HG03196 (cell line): ENCODE results near the gene DDOST.

Source experiments
- ATAC-seq: cut with Tn5 transposase; IDR thresholded peaks from one replicate; pipeline ENCODE4 v1.9.1; 2021; ENCODE audit not compliant: unreplicated experiment

DDOST gene

GRCh38 chr1:20663365-20663764 lies 2.2 kb upstream of the DDOST start:
- no peak for ATAC-seq

GRCh38 chr1:20662110-20662475 lies 924 bp upstream of the DDOST start:
- ATAC-seq: no peak

- peak; percentile 1 for ATAC-seq
These were observed 342 bp downstream of the DDOST start for GRCh38 chr1:20660847-20661206.

GRCh38 chr1:20660363-20660762 lies 806 bp downstream of the DDOST start:
- no peak for ATAC-seq

DNA sequence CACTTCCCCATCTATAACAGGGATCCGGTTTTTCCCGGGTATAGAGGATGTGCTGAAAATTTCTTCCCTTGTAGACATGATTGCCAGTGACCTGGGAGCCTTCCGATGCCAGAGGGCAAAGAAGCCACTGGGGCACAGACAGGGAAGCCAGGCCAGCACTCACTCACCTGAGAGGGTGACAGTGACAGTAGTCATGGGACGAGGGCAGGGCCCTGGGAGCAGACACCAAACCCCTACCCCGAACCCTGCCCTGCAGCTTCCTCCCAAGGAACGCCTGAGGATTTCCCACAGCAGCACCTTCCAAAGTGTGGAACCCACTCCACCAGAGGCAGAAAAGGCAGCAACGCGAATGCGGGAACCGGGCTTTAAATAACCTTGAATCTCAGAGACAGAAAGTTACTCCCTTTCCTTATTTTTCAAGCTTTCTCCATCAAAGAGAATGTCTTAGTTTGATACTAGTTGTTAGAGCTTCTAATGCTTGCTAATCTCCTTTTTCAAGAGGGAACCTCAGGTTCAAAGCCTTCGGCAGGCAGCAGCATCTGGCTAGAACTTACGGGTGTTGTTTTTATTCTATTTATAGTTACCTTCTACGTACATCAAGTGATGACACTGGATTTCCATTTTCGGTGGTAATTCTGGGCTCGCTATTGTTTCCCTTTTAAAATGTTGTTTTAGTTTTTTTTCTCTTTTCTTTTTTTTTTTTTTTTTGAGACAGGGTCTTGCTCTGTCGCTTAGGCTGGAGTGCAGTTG lies 2.8 kb downstream of the DDOST start:
- ATAC-seq: no peak

- ATAC-seq: no peak
These were observed 4.1 kb downstream of the DDOST start for GRCh38 chr1:20657024-20657423.

DNA sequence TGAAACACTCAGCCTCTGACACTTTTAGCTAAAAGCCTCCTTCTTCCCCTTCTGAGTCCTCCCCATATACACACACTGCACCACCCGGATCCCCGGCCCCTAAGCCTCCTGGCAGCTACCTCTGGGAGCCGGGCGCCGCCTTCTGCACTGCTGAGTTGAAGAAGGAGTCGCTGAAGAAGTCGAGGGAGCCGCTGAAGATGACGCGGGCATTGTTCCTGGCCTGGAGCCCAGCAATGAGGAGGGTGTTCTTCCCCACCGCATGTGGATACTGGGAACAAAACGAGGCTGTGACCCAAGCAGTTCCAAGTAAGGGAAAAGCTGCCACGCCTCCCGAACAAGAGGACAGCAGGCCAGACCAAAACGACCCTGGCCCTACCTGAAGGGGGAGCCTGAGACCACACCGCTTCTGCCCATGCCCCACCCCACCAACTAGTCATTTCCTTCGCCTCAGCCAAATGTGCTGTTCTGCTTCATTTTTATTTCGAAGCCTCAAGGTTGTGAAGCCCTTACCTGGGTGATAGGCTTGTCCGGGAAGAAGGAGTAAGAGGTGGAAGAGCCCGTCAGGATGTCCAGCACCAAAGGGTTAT lies 7.0 kb downstream of the DDOST start:
- ATAC-seq: no peak

GRCh38 chr1:20652300-20652699 lies 8.9 kb downstream of the DDOST start:
- no peak for ATAC-seq

GRCh38 chr1:20648946-20649345 lies 12.2 kb downstream of the DDOST start:
- no peak for ATAC-seq

DNA sequence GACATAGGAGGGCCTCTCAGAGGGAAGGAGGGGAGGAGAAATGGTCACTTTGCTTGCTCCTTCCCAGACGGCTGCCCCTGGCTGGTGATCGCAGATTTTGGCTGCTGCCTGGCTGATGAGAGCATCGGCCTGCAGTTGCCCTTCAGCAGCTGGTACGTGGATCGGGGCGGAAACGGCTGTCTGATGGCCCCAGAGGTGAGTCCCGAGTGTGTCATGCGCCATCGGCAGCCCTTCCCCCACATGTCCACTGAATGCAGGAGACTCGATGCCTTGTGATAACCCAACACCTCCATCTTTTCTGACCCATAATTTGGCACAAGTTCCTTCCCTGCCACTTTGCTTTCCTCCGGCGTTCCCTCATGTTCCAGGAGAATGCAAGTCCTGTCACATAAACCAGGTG lies 12.7 kb downstream of the DDOST start:
- ATAC-seq: no peak

GRCh38 chr1:20645414-20645813 lies 15.8 kb downstream of the DDOST start:
- no peak for ATAC-seq

- ATAC-seq: no peak
These were observed 16.8 kb downstream of the DDOST start for GRCh38 chr1:20644416-20644815.

- no peak for ATAC-seq
These were observed 18.1 kb downstream of the DDOST start for GRCh38 chr1:20643080-20643479.

DNA sequence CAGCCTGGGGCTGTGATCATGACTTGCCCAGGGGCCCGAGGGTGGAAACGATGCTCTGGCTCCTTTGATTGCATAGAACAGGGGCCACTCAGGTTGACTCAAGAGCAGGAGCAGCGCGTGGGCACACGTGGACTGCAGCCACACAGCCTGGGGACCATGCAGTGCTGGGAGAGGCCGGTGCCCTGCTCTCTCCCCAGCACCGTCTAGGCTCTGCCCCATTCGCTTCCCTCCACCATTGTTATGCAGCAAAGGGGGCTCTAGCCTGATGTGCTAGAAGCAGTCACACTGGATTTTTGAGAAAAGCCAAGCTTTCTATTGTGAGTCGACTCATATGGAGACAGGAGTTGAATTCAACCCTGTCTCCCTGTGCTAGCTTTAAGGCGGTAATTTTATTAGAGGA lies 19.2 kb downstream of the DDOST start:
- no peak for ATAC-seq

DNA sequence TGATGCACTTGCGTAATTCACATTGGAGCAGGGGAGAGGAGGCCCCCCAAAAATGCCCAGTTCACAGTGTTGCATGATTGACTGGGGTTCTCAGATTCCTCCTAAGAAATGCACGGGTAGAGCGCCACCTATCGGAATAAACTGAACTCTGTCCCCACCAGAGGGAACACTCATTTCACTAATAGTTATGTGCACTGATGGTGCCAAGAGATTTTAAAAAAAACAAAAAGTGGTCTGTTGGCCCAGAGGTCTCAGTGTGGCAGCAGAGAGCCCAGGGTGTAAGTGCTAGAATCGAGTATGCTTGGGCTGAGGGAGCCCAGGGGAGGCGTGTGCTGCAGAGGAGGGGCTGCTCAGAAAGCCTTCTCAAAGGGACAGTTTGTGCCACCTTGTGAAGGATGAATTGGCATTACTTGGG lies 21.0 kb downstream of the DDOST start:
- ATAC-seq: no peak

GRCh38 chr1:20636785-20637347 lies 24.3 kb downstream of the DDOST start:
- ATAC-seq: no peak

- no peak for ATAC-seq
These were observed 26.5 kb downstream of the DDOST start for GRCh38 chr1:20634594-20635084.

- no peak for ATAC-seq
These were observed 27.0 kb downstream of the DDOST start for GRCh38 chr1:20634065-20634593.

DNA sequence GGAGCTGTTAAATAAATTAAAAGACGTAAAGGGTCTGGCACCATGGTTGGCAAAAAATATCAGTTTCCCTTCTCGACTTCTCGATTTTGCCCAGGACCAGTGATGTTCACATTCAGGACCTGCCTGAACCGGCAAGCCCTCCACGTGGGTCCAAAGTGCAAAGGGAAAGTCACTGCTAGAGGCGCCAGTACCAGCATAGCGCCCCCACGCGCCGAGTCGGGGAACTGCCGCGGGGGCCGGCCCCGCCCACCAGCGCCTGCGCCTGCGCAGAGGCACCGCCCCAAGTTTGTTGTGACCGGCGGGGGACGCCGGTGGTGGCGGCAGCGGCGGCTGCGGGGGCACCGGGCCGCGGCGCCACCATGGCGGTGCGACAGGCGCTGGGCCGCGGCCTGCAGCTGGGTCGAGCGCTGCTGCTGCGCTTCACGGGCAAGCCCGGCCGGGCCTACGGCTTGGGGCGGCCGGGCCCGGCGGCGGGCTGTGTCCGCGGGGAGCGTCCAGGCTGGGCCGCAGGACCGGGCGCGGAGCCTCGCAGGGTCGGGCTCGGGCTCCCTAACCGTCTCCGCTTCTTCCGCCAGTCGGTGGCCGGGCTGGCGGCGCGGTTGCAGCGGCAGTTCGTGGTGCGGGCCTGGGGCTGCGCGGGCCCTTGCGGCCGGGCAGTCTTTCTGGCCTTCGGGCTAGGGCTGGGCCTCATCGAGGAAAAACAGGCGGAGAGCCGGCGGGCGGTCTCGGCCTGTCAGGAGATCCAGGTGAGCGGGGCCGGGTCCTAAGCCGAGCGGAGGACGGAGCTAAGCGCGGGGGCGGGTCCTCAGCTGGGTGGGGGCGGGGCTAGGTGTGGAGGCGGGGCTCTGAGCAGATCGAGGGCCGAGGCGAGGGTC lies 27.7 kb downstream of the DDOST start, which contains the start of gene PINK1:
Gene PINK1, plus strand, starts transcription at position 269 of the 875 bp plus-strand sequence. Its CDS starts 91 bp downstream, at position 360.
- no peak for ATAC-seq

DNA sequence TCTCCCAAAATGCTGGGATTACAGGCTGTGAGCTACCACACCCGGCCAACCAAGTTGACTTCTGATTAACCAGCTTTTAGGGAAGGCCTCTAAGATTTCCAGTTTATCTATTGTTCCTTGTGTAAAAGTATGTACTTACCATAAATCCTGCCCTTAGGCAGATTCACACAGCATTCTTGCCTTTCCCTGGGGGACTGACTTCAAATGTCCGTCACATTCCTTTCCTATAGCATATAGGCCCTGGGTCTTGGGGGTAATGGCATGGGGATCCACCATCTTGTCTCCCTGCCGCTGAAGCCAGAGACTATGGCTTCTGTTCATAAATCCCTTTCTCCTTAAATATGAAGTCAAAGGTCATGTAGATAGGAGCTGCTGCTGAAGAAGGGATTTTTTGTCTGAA lies 28.8 kb downstream of the DDOST start:
- ATAC-seq: no peak

GRCh38 chr1:20630729-20631128 lies 30.4 kb downstream of the DDOST start:
- no peak for ATAC-seq
